22Rv1 (cell line): ENCODE results near the gene WDR72.

Source experiments
- CTCF ChIP-seq: fragments of 450-650 bp; IDR thresholded peaks from 2 replicates; pipeline ENCODE4 v1.5.1; 2017; ENCODE audit warnings: mild to moderate bottlenecking
- ZFX ChIP-seq: fragments of 450-650 bp; IDR thresholded peaks from 2 replicates; pipeline ENCODE4 v1.6.1; 2017; ENCODE audit warnings: antibody characterized with exemption, borderline replicate concordance

- TF ChIP-seq CTCF: no peak
- TF ChIP-seq ZFX: no peak
Measured at GRCh38 chr15:53535886-53536285, 223.6 kb downstream of the WDR72 start.
